Endometrial microvascular endothelial cells (primary cell): ENCODE measurements around the gene ADGRV1. TPM values are rescaled to one million over a fixed set of nuclear protein-coding genes. Genes with fewer than 3 reads are reported as not detected.
"Not testable (repeated sequence)": the region's sequence is repeated elsewhere in the genome, so short reads cannot be mapped to it uniquely, and the experiment has no call there.

ENCODE experiments used
- in situ Hi-C: cut with HindIII; loops from 2 replicates; pipeline ENCODE4 v1.10.0; 2017; ENCODE audit warnings: low sequenced_read_pairs, low pct_unique_long_range_greater_than_20kb; ENCODE audit errors: inconsistent ontology term
- total RNA-seq: library from RNA; depleted of rRNA; stranded (reverse); fragments of >200 nt; gene quantifications from one replicate; pipeline ENCODE4 v1.2.3, GENCODE V29; 2015; ENCODE audit errors: inconsistent ontology term

Gene ADGRV1
- total RNA-seq, 1 donor from 2014 or later: not detected

DNA sequence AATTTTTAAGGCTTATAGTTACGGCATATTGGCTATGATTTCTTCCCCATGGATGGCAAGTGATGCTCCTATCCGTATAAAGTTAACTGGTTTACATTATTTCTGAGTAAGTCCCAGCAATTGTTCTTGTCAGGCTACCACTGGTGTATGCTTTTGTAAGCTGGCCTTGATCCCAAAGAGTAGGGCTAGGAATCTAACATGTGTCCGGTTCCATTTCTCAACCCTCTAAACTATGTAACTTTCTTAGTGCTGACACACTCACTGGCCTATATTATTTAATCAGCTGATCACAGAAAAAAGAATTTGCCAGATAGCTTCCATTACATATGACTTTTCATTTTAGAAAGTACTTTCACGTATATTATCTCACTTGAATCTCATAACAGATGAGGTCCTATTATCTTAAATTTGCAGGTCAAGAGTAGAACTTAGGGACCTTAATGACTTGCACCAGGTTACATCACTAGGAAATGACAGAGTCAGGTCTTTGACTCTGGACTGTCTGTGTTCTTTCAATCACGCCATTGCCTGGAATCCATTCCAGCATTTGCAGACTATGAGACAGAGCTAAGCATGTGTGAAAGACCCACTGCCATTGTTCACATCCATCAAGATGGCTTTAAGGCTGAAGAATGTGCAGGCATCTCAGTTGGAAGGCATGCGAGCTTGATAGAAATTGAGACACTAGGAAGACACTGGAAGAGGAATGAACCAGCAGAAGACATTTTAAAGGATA is 461.6 kb downstream of the ADGRV1 start:
- in situ Hi-C loops: no loop called here

DNA sequence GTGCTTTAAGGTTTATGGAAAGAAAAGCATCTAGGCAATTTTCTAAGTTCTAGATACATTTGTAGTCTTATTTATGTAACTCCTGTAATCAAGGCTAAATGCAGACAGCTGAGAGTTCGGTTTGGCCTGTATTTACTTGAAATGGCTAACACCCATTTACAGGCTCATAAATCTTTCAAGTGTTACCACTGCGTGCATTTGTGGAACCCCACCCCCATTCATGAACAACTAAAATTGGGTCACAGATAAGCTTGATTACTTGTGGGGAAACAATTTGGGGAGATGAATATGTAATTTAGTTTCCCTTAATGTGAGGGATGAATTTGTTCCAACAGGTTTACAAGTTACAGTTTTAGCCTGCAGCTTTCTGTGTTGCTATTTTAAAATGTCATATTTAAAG is 463.9 kb downstream of the ADGRV1 start:
- in situ Hi-C loops: no loop called here

DNA sequence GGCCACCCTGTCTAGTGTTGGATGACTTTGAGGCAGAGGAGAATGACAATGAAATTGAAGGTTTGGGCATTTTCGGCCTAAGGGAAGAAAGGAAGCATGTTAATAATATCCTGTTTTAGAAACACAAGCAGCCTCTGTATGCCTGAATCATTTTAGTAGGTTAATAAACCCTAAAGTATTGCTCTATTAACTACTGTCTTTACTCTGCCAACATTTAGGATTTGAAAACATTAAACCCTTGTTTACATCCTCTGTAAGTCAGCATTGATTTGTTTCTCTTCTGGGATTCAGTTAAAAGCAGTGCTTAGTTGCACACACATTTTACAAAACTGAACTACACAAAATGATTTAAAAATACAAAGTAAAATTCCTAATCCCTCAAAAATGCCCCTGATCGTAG is 465.6 kb downstream of the ADGRV1 start:
- in situ Hi-C loops: no loop called here

DNA sequence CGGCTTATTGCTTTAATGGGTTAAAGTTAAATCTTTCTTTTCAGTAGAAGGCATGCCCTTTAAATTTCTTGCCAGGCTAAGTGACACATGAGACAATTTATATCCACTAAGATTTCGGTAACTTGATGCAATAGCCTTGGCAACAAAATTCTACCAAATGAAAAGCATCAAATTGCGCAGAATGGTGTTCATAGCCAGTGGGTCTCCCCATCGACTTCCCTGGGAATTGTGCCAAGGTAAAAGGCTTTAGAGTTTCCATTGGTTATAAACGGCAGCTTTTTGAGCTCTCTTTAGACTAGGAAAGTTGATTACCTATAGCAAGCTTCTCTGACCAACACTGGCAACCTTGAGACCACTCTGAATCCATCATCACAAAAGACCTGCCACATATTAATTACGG is 466.1 kb downstream of the ADGRV1 start:
- in situ Hi-C loops: no loop called here

DNA sequence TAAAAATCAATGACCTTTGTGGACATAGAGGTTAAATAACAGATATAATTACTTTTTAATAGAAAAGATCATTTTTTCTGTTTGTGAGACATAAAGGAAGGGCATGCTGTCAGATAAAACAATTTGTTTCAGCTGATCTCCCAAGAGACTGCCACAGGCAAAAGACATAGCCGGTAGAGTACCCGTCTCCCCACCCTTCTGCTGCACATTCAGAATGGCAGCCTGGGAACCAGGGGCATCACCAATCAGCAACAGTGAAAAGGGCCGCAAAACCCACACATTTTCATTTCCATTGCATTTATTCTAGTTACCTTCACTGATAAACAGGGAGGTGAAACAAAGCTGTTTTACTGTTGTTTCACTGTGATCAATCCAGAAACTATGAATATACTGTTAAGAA is 466.9 kb downstream of the ADGRV1 start:
- in situ Hi-C loops: no loop called here

DNA sequence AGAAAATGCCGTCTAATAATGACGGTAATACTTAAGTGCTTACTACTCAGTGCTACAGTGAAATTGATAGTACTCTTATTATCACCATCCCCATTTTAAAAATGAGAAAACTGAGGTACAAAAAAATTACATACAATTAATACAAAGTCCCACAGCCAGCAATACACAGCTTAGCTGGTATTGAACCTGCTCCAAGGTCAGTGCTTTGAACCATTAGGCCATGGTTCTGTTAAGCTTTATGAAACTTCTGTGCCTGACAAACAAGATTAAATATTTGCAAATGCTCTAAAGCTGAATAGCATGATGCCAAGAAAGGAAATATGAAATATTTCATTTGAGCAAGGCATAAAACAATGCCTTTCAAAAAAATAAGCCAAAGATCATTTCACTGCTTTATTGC is 467.4 kb downstream of the ADGRV1 start:
- in situ Hi-C loops: no loop called here

DNA sequence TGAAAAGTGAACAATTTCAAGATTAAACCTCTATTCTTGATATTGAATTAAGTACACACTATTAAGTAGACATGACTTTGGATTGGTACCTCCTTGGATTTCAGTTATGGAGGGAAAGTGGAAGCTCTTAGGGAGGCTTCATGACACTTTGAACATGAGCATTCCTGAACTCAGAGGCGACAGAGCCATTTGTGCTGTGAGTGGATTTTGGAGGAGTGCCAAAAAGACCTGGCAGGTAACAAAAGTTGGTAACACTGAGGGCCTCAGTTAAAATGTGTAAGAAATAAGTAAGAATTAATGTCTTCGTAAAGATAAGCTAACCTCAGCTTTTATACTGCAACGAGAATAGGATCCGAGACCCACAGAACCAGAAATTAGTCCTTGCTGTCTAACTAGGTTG is 467.9 kb downstream of the ADGRV1 start:
- in situ Hi-C loops: no loop called here

DNA sequence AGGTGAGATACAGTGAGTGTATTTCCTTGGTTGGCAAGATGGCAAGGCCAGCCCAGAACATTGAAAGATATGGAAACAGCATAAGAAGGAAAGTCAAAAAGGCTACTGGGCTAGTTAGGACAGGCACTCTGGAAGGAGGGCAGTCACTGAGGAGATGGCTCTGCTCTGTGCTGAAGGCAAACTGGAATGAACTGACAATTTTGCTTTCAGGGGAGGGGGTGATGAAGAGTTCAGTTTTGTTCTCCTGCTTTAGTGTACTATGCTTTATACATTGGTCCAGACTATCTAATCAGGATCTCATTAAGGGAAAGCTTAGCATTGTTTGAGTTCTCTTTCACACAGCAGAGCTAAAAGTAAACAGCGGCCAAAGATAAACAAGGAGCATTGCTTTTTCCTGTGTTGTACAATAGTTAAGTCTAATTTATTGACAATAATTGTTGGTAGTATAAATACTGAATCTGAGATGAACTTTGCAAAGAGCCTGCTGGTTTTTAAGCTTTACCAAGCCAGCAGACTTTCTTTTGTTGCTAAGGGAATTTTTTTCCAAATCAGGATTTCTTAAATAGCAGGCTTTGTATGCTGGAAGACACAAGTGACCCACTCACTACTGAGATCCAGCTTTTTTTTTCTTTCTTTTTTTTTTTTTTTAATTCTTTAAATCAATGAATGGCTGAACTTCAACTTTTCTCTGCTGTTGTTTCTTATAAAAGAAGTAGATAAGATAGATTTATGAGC is 469.0 kb downstream of the ADGRV1 start:
- in situ Hi-C loops: no loop called here

DNA sequence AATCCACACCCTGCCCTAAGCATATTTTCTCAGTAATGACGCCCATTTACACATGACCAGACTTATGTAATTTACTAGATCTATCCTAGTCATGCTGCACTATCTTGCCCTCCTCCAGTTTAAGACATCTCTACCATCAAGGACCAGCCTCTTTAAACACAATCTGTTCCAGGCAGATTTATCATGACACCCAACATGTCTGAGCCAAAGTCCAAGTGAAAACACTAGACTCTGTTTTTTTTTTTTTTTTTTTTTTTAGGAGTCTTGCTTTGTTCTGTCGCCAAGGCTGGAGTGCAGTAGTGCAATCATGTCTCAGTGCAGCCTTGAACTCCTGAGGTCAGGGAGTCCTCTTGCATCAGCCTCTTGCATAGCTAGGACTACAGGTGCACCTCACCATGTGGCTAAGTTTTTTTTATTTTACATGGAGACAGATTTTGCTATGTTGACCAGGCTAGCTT is 469.9 kb downstream of the ADGRV1 start:
- in situ Hi-C loops: no loop called here

DNA sequence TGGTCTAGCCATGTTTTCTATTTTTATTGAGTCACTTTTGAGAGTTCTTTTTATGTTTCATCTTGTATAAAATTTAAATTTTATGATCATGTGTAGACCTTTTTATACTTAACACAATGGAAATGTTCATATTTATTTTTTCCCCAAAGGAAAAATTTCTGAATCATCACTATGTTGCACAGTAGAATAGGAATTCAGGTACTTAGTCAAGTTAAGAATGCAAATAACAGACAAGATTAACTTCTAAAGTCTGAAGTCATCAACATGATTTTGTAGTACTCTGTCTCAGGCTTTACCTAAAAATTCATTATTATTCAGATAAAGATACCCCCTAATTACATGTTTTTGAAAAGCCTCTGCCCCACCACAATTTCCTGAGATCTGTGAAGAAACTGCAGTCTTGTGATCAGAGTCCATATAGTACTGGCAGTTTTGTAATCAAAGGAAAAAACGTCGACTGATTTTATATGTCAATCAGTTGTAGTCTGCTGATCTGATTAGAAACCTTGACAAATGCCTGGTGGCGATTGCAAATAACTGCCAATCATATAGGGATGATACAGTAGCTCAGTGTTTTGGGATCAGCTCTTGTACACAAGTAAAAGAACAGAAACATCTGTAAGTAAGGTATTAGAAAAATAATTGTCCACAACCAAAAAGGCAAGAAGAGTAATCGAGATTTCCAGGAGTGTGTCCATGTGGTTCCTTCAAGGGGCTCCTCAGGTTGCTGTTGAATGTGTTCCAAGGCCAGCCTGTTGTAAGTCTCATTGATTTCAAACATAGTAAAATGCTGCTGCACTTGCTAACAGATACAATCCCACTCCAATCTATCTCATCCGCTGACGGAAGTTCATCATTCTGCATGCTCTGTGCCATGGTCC is 472.2 kb downstream of the ADGRV1 start:
- in situ Hi-C loops: no loop called here

DNA sequence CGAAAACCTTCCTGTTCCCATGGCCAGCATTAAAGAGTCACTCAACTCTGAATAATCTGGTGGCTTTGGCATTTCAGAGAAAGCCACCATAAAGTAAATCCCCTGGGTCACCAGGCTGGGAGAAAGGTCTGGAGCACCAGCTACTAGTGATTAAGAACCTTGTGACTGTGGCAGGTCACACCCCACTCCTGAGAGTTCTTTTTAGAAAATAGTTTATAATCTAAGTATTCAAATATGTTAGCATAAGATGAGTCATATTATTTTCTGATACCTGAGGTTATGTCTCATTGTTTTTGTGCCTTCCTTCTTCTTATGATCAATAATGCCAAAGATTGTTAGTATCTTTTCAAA is 472.8 kb downstream of the ADGRV1 start:
- in situ Hi-C loops: no loop called here

DNA sequence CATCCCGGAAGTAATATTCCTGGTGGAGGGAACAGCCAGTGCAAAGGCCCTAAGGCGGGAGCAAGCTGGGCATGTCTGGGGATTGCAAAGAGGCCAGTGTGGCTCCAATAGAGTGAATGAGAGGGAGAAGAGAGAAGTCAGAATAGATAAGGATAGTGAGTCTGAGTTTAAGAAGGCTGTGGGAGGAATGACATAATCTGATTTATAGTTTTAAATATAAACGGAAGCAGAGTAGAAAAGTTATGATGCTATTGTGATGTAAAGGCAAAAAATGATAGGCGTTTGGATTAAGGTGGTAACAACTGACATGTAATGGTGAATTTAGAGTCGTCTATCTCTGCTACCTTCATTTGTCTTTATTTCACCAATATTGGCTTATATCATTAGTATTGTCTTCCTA is 473.5 kb downstream of the ADGRV1 start:
- in situ Hi-C loops: no loop called here

DNA sequence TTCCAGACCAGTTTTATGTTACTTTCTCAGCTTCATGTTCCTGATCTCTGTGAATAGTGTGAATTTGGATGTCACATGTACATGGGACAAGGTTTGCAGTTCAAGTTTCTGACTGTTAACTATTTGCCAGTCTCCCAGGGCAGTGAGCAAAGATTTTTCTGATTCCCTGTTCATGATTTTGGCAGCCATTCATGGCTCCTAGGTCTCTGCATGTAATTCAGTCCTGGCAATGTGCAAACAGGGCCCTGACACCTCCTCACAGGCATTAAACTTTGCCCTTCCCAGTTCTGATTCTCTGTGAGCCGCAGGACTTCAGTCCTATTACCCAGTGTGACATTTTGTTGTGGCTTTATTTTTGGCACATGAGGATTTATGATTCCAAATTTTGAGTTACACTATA is 474.8 kb downstream of the ADGRV1 start:
- in situ Hi-C loops: no loop called here

DNA sequence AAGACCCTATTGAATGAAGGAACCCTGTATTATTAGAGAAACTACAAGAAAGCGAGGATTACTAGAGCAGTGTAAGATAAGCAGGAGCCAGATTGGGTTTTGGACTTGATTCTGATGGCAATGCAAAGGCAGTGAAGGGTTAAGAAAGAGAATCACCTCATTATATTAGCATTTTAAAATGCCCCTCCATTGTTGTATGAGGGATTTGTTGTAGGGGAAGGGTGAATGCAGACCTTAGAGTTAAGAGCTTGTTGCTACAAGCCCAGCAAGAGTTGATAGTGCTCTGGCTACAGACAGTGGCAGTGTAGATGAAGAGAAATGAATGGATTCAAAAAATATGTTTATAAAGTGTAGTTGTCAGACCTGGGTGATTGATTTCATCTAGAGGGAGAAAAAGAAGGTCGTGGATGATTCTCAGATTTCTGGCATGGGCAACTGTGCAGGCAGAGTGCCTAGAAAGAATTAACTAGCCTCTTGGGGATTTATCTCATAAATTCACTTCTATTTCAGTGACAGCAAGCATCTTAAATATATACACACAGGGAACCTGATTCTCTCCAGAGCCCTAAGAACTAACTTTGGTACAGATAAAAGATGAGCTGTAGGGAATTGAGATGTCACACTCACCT is 479.7 kb downstream of the ADGRV1 start:
- in situ Hi-C loops: no loop called here

DNA sequence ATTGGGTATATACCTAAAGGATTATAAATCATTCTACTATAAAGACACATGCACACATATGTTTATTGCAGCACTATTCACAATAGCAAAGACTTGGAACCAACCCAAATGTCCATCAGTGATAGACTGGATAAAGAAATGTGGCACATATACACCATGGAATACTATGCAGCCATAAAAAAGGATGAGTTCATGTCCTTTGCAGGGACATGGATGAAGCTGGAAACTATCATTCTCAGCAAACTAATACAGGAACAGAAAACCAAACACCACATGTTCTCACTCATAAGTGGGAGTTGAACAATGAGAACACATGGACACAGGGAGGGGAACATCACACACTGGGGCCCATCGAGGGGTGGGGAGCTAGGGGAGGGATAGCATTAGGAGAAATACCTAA is 482.5 kb downstream of the ADGRV1 start:
- in situ Hi-C loops: not testable (repeated sequence)

DNA sequence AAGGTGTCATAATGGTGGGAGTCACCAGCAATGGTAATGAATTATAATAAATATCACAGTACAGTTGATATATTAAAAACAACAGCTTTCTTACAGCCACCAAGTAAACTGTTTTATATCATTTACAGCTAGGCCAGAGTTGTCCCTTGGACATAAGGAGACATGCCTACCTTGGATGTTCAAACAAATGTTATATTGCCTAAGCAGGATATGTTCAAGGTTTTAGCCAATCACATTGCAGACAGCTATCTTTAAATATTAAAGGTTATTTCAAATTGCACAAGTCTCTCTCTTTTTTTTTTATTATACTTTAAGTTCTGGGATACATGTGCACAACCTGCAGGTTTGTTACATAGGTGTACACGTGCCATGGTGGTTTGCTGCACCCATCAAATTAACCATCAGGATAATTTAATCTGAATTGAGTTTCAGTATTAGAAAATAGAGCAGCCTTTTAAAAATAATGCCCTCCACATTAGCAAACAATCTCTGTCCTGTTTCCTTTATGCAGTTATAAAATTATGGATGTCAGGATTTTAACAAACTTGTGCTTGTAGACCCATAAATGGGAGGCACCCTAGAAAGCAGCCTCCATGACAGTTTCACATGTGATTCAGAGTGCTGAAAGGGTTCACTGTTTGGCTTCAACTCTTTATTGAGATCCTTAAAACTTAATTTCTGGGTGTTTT is 483.8 kb downstream of the ADGRV1 start:
- in situ Hi-C loops: no loop called here

DNA sequence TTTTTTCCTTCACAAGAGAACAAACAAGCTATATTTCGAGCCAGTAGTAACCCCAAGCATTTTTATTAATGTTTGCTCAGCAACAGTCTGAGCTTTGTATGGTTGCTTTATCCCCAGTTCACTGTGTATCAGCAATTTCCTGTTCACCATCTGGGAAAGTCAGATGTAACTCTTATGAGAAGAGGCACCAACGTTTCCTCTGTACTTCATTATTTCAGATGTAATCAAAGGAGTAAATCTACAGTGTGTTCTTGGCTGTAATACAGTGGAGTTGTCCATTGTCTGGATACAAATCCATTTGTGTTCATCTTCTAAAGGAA is 484.3 kb downstream of the ADGRV1 start:
- in situ Hi-C loops: no loop called here

DNA sequence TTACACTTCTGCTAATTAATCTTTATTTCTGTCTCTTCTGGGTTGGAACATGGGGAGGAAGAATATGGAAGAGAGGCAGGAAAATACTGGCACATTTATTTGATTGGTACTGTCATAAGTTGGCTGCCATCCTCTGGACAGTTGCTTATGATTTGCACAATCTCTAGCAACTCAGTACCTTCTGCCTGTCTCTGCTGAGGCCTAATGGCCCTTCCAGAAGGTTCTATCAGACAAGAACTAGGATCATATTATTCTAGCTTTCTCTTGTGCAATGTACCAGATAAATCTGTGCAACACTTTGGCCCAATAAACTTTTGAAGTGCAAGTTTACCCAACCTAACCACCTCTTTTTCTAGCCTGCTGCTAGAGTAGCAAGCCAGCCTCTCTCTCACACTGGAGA is 489.5 kb downstream of the ADGRV1 start:
- in situ Hi-C loops: no loop called here

DNA sequence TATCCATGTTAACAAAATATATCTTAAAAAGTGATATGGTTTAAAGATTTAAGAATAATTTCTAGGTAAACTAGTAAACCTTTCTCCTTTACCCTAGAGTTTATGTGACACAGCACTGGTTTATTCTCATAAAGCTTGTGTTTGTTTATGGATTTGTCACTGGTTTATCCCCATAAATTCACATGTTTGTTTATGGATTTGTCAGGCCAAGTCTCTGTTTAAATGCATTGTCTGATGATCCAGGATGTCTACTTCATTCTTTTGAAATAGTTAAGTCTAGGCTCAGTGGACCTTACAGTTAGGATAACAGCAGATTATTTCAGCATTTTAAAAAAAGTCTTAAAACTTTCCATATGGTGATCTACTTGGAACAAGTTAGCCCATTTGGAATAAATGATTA is 490.5 kb downstream of the ADGRV1 start:
- in situ Hi-C loops: no loop called here
